Medulla oblongata (tissue), 1 donor: ENCODE data around the gene DSG2.
A peak's percentile ranks its signal among the peaks of the same experiment; 100 is the strongest.

Experiments used
- DNase-seq: peaks from one replicate; pipeline ENCODE4 v3.0.0-alpha.2; 2015; ENCODE audit errors: extremely low spot score

The DSG2 gene

GRCh38 chr18:31555971-31556747, 58.2 kb downstream of the DSG2 start:
- DNase-seq, result peak; percentile 83

DNA sequence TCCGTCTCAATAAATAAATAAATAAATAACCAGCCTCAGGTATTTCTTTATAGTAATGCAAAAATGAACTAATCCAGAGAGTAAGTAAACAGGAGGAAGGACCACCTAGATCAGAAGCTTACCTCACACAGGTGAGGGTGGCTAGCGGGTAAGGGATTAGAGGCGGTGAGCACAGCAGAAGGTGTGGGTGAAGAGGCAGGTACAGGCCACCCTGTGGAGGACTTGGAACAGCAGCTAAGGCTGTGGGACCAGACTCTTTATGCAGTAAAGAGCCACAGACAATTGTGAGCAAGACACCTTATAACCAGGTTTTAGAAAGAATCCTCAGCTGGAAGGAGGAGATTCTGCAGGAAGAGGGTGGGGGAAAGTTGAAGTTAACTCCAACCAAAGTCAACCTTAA, 59.5 kb downstream of the DSG2 start:
- no peak for DNase-seq

- DNase-seq, result no peak
Measured at GRCh38 chr18:31558567-31558966, 60.6 kb downstream of the DSG2 start.

DNA sequence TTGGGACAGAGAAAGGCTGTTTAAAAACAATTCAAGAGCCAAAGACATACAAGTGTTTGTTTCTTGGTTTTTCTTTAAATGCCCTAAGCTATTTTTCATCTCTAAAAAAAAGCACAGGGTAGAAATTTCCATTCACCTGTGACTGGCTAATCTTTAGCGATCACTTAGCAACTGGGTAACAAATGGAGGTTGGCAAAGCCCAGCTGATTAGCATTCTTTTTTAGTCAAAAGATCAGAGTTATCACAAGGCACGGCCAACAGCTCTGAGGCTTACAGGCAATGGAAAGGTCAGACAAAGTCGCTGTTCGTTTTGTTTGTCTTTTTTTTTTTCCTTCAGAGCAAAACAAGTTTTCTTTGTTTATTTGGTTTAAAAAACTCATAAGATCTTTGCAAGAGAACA, 64.7 kb downstream of the DSG2 start:
- DNase-seq, result no peak

GRCh38 chr18:31563778-31564177, 65.8 kb downstream of the DSG2 start:
- no peak for DNase-seq

DNA sequence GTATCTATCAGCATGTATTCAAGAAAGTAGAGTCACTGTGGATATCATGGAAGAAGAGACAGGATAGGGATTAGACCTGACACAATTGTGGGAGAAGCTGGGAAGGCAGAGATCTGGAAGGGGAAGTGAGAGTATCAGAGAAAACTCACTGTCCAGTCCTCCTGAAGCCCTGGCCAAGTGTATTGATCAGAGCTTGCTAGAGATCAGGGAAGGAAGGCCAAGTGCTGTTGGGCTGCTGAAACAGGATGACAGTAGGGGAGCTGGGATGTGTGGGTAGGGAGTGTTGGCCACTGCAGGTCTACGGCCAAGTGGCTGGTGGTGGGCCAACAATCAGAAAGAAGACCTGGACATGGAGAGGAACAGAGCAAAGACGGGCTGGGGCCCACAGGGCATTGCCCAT, 67.4 kb downstream of the DSG2 start:
- no peak for DNase-seq

DNA sequence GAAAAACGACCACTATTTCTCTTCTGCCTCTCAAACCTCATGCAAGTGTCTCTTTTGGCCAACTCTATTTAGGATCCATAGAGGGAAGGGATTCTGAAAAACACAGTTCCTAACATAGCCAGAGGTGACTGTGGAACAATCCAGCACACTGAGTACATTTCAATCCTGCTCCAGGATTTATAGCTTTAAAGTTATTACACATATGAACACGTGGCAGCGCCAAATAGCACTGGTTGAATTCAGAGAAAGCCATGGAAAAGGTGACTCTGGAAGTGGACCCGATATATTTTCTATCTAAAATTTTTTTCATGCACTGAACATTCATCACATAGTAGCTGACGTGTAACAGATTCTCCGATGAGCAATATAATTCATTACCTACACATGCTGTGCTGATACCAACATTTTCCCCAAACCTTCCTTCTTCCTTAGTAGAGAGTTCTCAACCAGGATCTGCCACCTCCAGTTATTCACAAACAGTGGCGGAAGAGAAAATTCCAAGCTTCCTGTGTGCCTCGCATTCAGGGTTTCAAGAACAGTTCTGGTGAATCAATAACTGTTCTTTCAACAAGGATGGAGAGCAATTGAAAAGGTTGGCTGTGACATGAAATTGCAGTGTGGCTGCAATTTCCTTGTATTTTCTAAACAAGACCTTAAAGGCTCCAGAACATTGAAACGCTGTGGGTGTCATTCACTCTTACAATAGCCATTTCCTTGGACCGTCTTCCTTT, 68.0 kb downstream of the DSG2 start:
- no peak for DNase-seq

DNA sequence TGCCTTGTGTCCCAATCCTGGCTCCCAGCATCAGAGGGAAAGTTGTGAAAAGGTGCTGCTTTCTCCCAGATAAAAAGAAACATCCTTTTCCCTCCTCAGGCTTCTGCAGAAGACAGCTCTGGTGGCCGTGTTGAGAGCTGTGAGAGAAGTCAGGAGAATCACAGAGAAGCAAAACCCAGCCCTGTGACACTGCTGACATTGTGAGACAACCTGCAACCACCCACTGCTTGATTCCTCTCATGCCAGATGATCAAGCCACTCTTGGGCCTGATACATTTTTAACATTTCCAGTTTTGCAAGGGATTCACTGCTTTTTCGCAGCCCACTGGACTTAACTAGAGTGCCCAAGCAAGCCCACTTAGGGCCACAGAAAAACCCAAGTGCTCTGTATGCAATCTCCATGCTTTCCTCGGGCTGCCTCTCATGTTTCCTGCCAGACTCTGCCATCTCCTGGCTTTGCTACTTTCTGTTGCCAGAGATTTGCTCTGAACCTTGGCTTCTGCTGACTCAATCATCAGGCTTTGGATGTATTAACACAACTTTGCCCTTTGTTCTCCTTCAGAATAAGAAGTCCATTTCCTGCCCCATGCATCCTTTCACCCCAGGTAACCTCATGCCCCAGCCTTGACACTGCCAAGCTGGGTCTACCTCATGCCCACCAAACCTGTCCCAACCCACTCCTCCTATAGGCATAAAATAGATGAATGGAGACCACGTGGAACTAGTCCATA, 68.8 kb downstream of the DSG2 start:
- no peak for DNase-seq

DNA sequence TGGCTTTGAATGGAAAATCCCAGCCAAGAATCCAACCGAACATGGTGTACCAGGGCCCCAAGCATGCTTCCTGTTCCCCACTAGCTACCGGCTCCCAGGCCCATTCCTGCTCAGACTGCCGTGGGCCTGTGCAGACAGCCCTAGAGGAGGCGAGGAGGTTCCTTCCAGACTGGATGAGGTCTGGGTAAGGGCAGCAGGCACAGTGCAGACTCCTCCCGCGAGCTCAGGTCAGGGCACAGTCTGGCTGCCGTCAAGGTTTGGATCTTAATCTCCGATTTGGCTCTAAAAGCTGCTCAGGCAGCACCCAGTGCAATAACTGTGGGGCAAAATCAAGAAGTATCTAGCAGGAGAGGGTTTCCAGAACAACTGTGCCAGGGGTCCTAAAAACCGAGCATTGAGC, 74.4 kb downstream of the DSG2 start:
- DNase-seq, result no peak

DNA sequence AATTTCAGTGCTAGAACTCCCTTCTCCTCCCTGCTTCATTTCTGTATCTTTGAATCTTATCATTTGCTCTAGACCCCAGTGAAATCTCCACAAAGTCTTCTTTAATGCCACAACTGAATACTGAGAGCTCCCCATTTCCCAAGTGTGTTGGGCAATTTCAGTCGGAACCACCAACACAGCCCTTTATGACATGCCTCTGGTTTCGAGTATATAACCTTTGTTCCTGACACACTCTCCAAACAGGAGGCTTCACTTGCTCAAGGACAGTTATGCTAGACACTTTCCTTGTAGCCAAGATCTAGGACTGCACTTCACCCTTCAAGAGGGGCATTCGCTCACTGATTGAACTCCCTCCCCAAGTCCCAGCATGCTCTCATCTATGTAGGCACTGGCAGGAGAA, 75.1 kb downstream of the DSG2 start:
- no peak for DNase-seq

- DNase-seq, result no peak
Measured at GRCh38 chr18:31574359-31574758, 76.4 kb downstream of the DSG2 start.

GRCh38 chr18:31575515-31576257, 77.7 kb downstream of the DSG2 start:
- DNase-seq, result no peak

- no peak for DNase-seq
Measured at GRCh38 chr18:31576670-31577069, 78.7 kb downstream of the DSG2 start.

DNA sequence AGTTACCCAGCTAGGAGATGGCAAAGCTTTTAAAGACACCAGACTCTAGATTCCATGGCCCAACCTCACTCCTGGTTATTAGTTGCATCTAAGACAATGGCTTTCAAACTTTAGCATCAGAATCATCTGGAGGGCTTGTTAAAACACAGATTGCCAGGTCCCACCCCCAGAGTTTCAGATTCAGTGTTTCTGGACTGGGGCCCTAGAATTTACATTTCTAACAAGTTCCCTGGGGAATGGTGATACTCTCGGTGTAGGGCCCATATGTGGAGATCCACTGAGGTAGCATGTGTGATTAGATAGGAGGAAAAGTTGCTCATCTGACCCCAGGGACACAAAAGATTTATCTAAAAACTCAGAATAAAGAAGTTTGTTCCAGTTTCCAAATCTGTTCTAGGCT, 79.2 kb downstream of the DSG2 start:
- no peak for DNase-seq

DNA sequence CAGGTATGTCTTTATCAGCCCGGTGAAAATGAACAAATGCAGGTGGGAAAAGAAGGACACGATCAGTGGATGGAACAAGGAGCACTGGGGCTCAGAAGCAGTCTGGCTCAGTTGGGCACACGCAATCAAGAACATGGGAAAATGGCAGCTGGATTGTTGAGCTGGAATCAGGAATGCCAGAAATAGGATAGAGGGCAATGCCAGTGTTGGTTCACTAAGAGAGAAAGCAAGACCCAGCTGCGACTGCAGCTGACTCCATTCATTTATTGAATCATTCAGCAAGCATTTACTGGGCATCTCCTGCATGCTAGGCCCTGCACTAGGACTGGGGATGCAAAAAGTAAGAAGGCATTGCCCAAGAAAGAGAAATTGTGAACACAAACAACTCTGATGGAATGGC, 80.1 kb downstream of the DSG2 start:
- DNase-seq, result no peak

DNA sequence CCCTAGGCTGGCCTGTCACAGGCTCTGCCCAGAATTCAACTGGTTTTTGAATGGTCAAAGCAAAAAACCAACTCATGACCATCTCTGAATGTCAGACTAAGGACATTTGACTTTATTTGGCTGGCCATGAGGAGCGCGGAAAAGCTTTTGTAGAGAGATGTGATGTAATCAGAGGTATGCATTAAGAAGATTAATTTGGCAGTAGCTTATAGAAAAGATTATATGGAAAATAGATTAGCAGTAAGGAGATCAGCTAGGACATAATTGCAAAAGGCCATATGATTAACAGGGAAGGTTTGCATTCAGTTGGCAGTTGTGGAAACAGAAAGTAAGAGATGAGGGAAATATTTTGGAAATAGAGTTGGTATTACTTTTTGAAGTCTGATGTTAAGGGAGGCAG, 81.4 kb downstream of the DSG2 start:
- DNase-seq, result no peak

DNA sequence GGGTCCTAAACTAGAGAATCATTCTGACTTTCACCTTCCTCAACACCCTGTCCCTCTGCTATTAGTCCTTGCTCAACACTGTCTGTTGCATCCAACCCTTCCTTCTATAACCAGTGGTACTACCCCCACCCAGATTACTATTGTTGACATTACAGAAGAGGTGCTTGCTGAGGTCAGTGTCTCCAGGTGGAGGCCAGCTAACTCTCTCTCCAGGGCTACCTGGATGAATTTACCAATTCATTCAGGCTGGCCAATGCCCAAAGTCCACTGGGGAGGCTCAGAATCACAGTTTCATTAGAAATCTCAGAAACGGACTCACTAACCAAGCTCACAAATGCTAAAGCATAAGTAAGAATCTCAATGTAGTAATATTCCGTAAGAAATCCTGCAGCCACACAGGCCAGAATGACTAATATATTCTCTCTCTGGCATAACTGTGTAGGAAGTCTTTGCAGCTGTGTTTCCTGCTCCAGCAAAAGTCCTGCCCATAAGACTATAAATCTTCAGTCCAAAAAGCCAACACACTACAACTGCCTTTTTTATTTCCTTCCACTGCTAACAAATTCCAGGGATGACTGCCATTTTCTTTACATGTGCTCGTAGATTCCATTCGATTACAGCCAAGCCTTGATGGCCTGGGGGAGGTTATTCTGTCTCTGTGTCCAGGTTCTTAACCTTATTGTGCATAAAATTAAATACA, 83.7 kb downstream of the DSG2 start:
- no peak for DNase-seq

GRCh38 chr18:31583185-31583854, 85.3 kb downstream of the DSG2 start:
- no peak for DNase-seq

GRCh38 chr18:31585991-31586390, 88.0 kb downstream of the DSG2 start:
- no peak for DNase-seq

DNA sequence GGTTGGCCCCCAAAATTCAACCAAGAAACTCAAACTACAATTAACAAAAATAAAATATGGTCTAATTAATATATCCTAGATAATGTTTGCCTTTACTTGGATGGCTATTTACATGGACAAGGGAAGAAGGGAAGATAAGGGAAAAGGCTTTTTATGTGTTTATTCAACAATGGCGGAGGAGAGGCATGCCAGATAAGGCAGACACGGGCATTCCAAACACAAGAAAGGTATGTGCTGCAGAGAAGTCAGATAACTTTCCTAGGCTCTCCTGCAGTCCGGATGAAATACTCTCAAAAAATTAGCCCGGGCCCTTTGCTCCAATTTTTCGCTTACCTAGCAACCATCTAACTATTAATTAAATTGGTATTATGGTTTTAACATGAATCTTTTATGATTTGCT, 88.6 kb downstream of the DSG2 start:
- no peak for DNase-seq

DNA sequence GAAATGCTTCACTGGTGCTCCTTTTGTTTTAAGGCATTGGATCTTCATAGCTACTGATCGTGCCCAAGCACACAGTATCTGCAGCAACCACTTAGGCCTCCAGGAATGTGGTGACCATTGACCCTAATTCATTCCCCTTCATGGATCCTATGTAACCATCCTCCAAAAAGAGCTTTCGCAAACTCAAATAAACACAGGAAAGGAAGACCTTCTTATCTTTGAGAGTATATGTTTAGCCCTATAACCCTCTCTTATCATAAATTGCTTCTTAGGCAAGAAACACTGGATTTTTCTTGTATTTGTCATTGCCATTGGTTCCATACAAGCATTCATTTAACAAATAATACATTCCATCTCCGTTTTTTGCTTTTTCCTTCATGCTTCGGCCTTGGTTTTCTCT, 89.6 kb downstream of the DSG2 start:
- no peak for DNase-seq
